ENCODE measurements around the gene TK2.
"Not testable (repeated sequence)": the region's sequence is repeated elsewhere in the genome, so short reads cannot be mapped to it uniquely, and the experiment has no call there.

The TK2 gene

GRCh38 chr16:66478733-66479511, 71.0 kb downstream of the TK2 start:
- Histone ChIP-seq H3K4me3 (no peak overlapping the region), H3K27ac (peak overlapping the region in 1 of 21 experiments; percentile 14)

GRCh38 chr16:66477028-66477515, 72.8 kb downstream of the TK2 start:
- Histone ChIP-seq H3K27ac (no peak overlapping the region), H3K4me3 (no peak overlapping the region)

- Histone ChIP-seq H3K27ac (no peak overlapping the region), H3K4me3 (no peak overlapping the region)
Measured at GRCh38 chr16:66476328-66477027, 73.4 kb downstream of the TK2 start.

GRCh38 chr16:66475232-66475631, 74.7 kb downstream of the TK2 start:
- Histone ChIP-seq H3K27ac (no peak overlapping the region), H3K4me3 (no peak overlapping the region)

GRCh38 chr16:66474750-66475199, 75.1 kb downstream of the TK2 start:
- Histone ChIP-seq H3K4me3 (no peak overlapping the region), H3K27ac (no peak overlapping the region)

- H3K4me3 ChIP-seq, result no peak overlapping the region
Measured at GRCh38 chr16:66473654-66474519, 76.0 kb downstream of the TK2 start.

GRCh38 chr16:66473051-66473571, 76.8 kb downstream of the TK2 start:
- Histone ChIP-seq H3K4me3 (no peak overlapping the region), H3K27ac (no peak overlapping the region)

More at GRCh38 chr16:66473654-66474519, 76.0 kb downstream of the TK2 start:
- H3K27ac ChIP-seq, result no peak overlapping the region

- no peak overlapping the region for H3K4me3 ChIP-seq
- H3K27ac ChIP-seq, result no peak overlapping the region
Measured at GRCh38 chr16:66471716-66472393, 78.1 kb downstream of the TK2 start.

- no peak overlapping the region for H3K4me3 ChIP-seq
- no peak overlapping the region for H3K27ac ChIP-seq
Measured at GRCh38 chr16:66471264-66471663, 78.7 kb downstream of the TK2 start.

GRCh38 chr16:66470556-66470955, 79.4 kb downstream of the TK2 start:
- no peak overlapping the region for H3K4me3 ChIP-seq
- no peak overlapping the region for H3K27ac ChIP-seq

- H3K27ac ChIP-seq, result no peak overlapping the region
- H3K4me3 ChIP-seq, result no peak overlapping the region
Measured at GRCh38 chr16:66469947-66470546, 79.9 kb downstream of the TK2 start.

GRCh38 chr16:66469291-66469946, 80.5 kb downstream of the TK2 start:
- Histone ChIP-seq H3K27ac (no peak overlapping the region), H3K4me3 (no peak overlapping the region)

GRCh38 chr16:66468321-66468965, 81.5 kb downstream of the TK2 start:
- no peak overlapping the region for H3K27ac ChIP-seq
- no peak overlapping the region for H3K4me3 ChIP-seq

GRCh38 chr16:66467611-66468010, 82.3 kb downstream of the TK2 start:
- H3K27ac ChIP-seq, result no peak overlapping the region
- H3K4me3 ChIP-seq, result no peak overlapping the region

- H3K27ac ChIP-seq, result not testable (repeated sequence)
Measured at GRCh38 chr16:66466636-66467035, 83.3 kb downstream of the TK2 start.

GRCh38 chr16:66465946-66466345, 84.0 kb downstream of the TK2 start:
- H3K27ac ChIP-seq, H3K4me3 ChIP-seq: not testable (repeated sequence)

More at GRCh38 chr16:66466636-66467035, 83.3 kb downstream of the TK2 start:
- not testable (repeated sequence) for H3K4me3 ChIP-seq

GRCh38 chr16:66462912-66463311, 87.0 kb downstream of the TK2 start:
- no peak overlapping the region for H3K27ac ChIP-seq
- no peak overlapping the region for H3K4me3 ChIP-seq

GRCh38 chr16:66460703-66461102, 89.2 kb downstream of the TK2 start:
- no peak overlapping the region for H3K27ac ChIP-seq
- H3K4me3 ChIP-seq, result no peak overlapping the region
